CD4-positive, alpha-beta T cell treated with Interferon alpha-2 for 1 hour (primary cell): ENCODE data around the gene MARK3.

Source experiments
- DNase-seq, 2 donors: peaks; one replicate each; pipeline ENCODE4 v3.0.0-alpha.2; 2020 to 2022

MARK3 gene

GRCh38 chr14:103552011-103552845 lies 167.0 kb downstream of the MARK3 start:
- DNase-seq, result no peak

- no peak for DNase-seq
Observed at GRCh38 chr14:103552846-103553210, 167.6 kb downstream of the MARK3 start.
